Vagina (tissue), 2 donors: ENCODE measurements around the gene PACSIN1. TPM values are rescaled to one million over a fixed set of nuclear protein-coding genes. Genes with fewer than 3 reads are reported as not detected.

Source experiments
- DNase-seq, 2 donors: peaks; one replicate each; pipeline ENCODE4 v3.0.0-alpha.2; 2017; ENCODE audit errors: extremely low spot score in 2 of 2
- H3K27ac ChIP-seq: fragments of 200-600 bp; sonication (generic); one replicate; pipeline ENCODE4 v1.5.1; 2019
- H3K27me3 ChIP-seq: fragments of 200-600 bp; sonication (generic); one replicate; pipeline ENCODE4 v1.5.1; 2019
- H3K36me3 ChIP-seq, 2 donors: fragments of 200-600 bp; sonication (generic); one replicate each; pipeline ENCODE4 v1.5.1; 2017 to 2019
- H3K4me1 ChIP-seq: fragments of 200-600 bp; sonication (generic); one replicate; pipeline ENCODE4 v1.5.1; 2019
- H3K4me3 ChIP-seq, 2 donors: fragments of 200-600 bp; sonication (generic); 1 replicate in 1 of 2; 2 replicates in 1 of 2; pipeline ENCODE4 v1.5.1; 2016 to 2019
- H3K9me3 ChIP-seq: fragments of 200-600 bp; sonication (generic); one replicate; pipeline ENCODE4 v1.5.1; 2019
- CTCF ChIP-seq, 3 experiments: fragments of 450-650 bp in 2 of 3; fragments of 200-600 bp in 1 of 3; sonication (generic) in 1 of 3; IDR thresholded peaks; one replicate each; pipeline ENCODE4 v1.5.1; 2017 to 2019; ENCODE audit warnings: antibody characterized with exemption in 3 of 3, mild to moderate bottlenecking in 2 of 3, moderate library complexity in 2 of 3
- POLR2A ChIP-seq, 2 donors: fragments of 450-650 bp; IDR thresholded peaks; one replicate each; pipeline ENCODE4 v1.6.1; 2017; ENCODE audit warnings: antibody characterized with exemption in 2 of 2, mild to moderate bottlenecking in 2 of 2, moderate library complexity in 2 of 2
- POLR2AphosphoS5 ChIP-seq, 2 donors: sonication (generic); formaldehyde crosslinking; IDR thresholded peaks; one replicate each; pipeline ENCODE4 v1.9.0; 2017; ENCODE audit warnings: antibody characterized with exemption in 2 of 2, mild to moderate bottlenecking in 2 of 2, low read depth in 1 of 2; ENCODE audit not compliant: insufficient read depth in 1 of 2
- intact Hi-C: fragments of 100-400 bp; cut with DNase I; formaldehyde crosslinking; loops from one replicate; pipeline ENCODE4 v1.15.1; 2023
- total RNA-seq: library from RNA; depleted of rRNA; stranded (reverse); fragments of >200 nt; gene quantifications from one replicate; pipeline ENCODE4 v1.2.3, GENCODE V29; 2016

Gene PACSIN1
- total RNA-seq, 1 donor from 2014 or later = 0.74 TPM

GRCh38 chr6:34508425-34508824 lies 42.5 kb downstream of the PACSIN1 start:
- no peaks in the 10 kb centered on the region for H3K36me3 ChIP-seq
- intact Hi-C loops = no loop called here
- H3K27ac ChIP-seq = no peak overlapping the region
- H3K4me1 ChIP-seq = no peaks in the 10 kb centered on the region
- peaks cover 2% of the 10 kb centered on the region for H3K9me3 ChIP-seq
- H3K4me3 ChIP-seq = no peak overlapping the region
- TF ChIP-seq POLR2A (IDR thresholded peaks at IDR 0.05) (no peak), POLR2AphosphoS5 (IDR thresholded peaks at IDR 0.05; ENCODE audit: insufficient read depth in 1 of 2, low read depth in 1 of 2) (no peak), CTCF (IDR thresholded peaks at IDR 0.05) (no peak)
- H3K27me3 ChIP-seq = no peaks in the 10 kb centered on the region
- DNase-seq = no peak

- Histone ChIP-seq H3K4me3 (no peak overlapping the region), H3K4me1 (peaks cover 4% of the 10 kb centered on the region), H3K27me3 (no peaks in the 10 kb centered on the region), H3K36me3 (no peaks in the 10 kb centered on the region), H3K9me3 (peaks cover 2% of the 10 kb centered on the region), H3K27ac (no peak overlapping the region)
- no peak for DNase-seq
- intact Hi-C loops = no loop called here
- TF ChIP-seq POLR2AphosphoS5 (IDR thresholded peaks at IDR 0.05; ENCODE audit: insufficient read depth in 1 of 2, low read depth in 1 of 2) = no peak
- no peak for TF ChIP-seq POLR2A (IDR thresholded peaks at IDR 0.05)
Measured at GRCh38 chr6:34509782-34510181, 43.9 kb downstream of the PACSIN1 start.

- H3K4me1 ChIP-seq = peaks cover 7% of the 10 kb centered on the region
- H3K9me3 ChIP-seq = peaks cover 2% of the 10 kb centered on the region
- no peak overlapping the region for H3K27ac ChIP-seq
- intact Hi-C loops = no loop called here
- H3K4me3 ChIP-seq = no peak overlapping the region
- H3K27me3 ChIP-seq = no peaks in the 10 kb centered on the region
- TF ChIP-seq CTCF (IDR thresholded peaks at IDR 0.05) (no peak), POLR2A (IDR thresholded peaks at IDR 0.05) (no peak), POLR2AphosphoS5 (IDR thresholded peaks at IDR 0.05; ENCODE audit: insufficient read depth in 1 of 2, low read depth in 1 of 2) (no peak)
- no peak for DNase-seq
- H3K36me3 ChIP-seq = no peaks in the 10 kb centered on the region
Measured at GRCh38 chr6:34510299-34510698, 44.4 kb downstream of the PACSIN1 start.

- intact Hi-C loops = no loop called here
- Histone ChIP-seq H3K4me3 (no peak overlapping the region), H3K9me3 (peaks cover 2% of the 10 kb centered on the region), H3K36me3 (no peaks in the 10 kb centered on the region), H3K27ac (no peak overlapping the region), H3K27me3 (no peaks in the 10 kb centered on the region), H3K4me1 (peaks cover 7% of the 10 kb centered on the region)
- no peak for DNase-seq
- no peak for TF ChIP-seq POLR2A (IDR thresholded peaks at IDR 0.05)
- TF ChIP-seq CTCF (IDR thresholded peaks at IDR 0.05) = no peak
- TF ChIP-seq POLR2AphosphoS5 (IDR thresholded peaks at IDR 0.05; ENCODE audit: insufficient read depth in 1 of 2, low read depth in 1 of 2) = no peak
Measured at GRCh38 chr6:34511214-34511914, 45.5 kb downstream of the PACSIN1 start.

- no peak overlapping the region for H3K4me3 ChIP-seq
- peaks cover 7% of the 10 kb centered on the region for H3K4me1 ChIP-seq
- no peaks in the 10 kb centered on the region for H3K36me3 ChIP-seq
- no peaks in the 10 kb centered on the region for H3K27me3 ChIP-seq
- no peak overlapping the region for H3K27ac ChIP-seq
- no peak for DNase-seq
- no peak for TF ChIP-seq POLR2A (IDR thresholded peaks at IDR 0.05)
- no peak for TF ChIP-seq POLR2AphosphoS5 (IDR thresholded peaks at IDR 0.05; ENCODE audit: insufficient read depth in 1 of 2, low read depth in 1 of 2)
- TF ChIP-seq CTCF (IDR thresholded peaks at IDR 0.05) = no peak
- H3K9me3 ChIP-seq = peaks cover 2% of the 10 kb centered on the region
- intact Hi-C loops = no loop called here
Measured at GRCh38 chr6:34511915-34512737, 46.2 kb downstream of the PACSIN1 start.
